HCT116 (cell line): ENCODE measurements around the gene PDE7B.

Experiments
- CTCF ChIP-seq, 3 experiments: fragments of 200-600 bp in 1 of 3; sonication (generic) in 1 of 3; IDR thresholded peaks in 2 of 3; conservative IDR thresholded peaks in 1 of 3; 2 replicates each; pipeline ENCODE4 v1.5.1; 2012 to 2017; ENCODE audit warnings: low read depth in 2 of 3, low read length in 2 of 3, antibody characterized with exemption in 1 of 3, borderline replicate concordance in 1 of 3, control low read depth in 1 of 3, mild to moderate bottlenecking in 1 of 3, mixed read lengths in 1 of 3, mixed run types in 1 of 3, moderate library complexity in 1 of 3; ENCODE audit not compliant: insufficient read depth in 1 of 3
- POLR2A ChIP-seq: IDR thresholded peaks from 2 replicates; pipeline ENCODE4 v1.7.0; 2011; ENCODE audit warnings: borderline replicate concordance; ENCODE audit not compliant: insufficient read depth, insufficient read length; ENCODE audit errors: extremely low read depth

- TF ChIP-seq CTCF (IDR thresholded peaks at IDR 0.05 in 2 of 3, conservative IDR thresholded peaks at IDR 0.05 in 1 of 3; ENCODE audit: borderline replicate concordance in 1 of 3, insufficient read depth in 1 of 3, low read depth in 2 of 3, low read length in 2 of 3) = no peak
- TF ChIP-seq POLR2A = no peak
These were observed 334.9 kb downstream of the PDE7B start for GRCh38 chr6:136186363-136186762.
